ENCODE results near the gene CATSPERD. TPM values are rescaled to one million over a fixed set of nuclear protein-coding genes. Genes with fewer than 3 reads are reported as not detected.

Gene CATSPERD, protein sequence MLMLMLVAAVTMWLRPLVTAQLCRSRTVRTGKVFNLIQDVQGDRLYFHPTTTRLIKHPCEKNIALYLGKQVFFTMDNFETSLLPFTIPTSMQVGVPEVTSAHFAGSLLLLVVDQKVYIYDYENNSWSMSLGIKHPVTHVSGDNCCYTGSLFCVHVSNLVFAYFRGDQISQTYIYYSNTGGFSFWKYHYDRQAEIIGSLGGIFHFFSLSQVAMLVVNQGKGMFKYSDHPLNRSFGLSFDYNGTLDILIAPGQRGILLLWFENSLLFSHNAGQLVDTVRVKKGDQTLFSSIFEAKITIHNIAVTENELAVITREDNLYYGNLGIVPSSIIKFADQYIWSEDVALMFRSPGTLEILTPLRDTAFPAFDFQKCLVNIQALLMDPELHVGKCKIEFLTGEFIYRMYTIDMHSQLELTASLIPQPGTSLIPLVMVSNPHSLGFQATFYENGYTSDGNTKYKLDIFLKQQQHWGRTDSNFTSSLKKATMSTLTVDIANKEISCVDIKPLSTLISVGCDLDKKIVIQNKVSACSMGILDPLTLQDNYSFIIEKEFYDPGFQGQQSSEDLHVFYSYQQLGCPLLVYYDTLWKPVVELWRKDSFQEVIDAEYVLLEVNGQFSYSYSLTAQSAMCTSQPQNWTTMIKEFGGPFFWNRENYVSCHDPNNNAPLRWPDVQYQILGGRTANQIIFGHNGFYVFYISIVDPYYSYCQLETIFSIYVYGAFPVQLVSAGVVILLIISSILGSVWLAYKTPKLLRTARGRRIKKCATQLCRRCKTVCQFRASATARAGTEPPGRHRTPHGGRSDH
- not detected for polyA plus RNA-seq (2013, experiment 1 of 2)
- not detected for polyA plus RNA-seq (2013, experiment 2 of 2)

DNA sequence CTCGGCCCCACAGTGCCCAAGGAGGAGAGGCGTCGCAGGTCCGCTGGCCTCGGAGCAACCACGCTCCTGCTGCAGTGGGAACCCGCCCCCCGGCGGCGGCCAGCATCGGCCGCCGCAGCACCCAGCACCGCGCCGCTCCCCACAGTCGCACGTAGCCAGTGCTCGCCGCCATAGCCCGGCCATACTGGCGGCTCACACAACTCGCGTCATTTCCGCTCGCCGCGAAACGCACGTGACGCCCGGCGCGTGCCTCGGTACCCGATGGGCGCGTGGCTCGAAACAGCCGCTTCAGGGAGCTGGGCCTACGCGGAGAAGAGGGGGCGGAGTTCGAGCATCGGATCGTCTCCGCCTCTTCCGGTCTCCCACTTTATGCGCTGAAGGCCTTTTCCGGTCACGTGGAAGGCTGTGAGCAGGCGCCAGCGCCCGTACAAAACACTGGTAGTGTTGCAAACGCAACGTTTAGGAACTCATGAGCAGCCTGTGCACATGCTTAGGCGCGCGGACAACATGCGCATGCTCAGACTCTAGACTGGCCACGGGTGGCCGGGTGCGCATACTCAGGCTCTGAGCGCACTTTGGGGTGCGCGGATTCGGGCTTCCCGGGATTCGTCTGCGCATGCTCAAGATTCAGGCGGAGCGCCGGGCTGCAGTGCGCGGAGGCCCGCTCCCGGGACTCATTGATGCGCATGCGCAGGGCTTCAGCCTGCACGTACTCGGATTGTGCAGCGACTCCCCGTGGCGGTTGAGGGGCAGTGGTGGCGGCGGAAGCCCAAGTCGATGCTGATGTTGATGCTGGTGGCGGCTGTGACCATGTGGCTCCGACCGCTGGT lies at the start of gene CATSPERD, which contains the start of gene LONP1:
TSS of gene CATSPERD (plus strand) at position 677 of the 830 bp plus-strand sequence. CDS start at position 778, 101 bp downstream.
TSS of gene LONP1 (minus strand) at position 186 of the 830 bp plus-strand sequence. CDS start at position 172, 14 bp downstream.
- H3K4me3 ChIP-seq (ENCODE audit: low read length), result peak within 1 kb of the TSS; percentile 92
- peaks cover 16% of the 10 kb centered on the region for H3K36me3 ChIP-seq (ENCODE audit: insufficient read depth, low read length)
- peak within 1 kb of the TSS; percentile 99 for H3K27ac ChIP-seq (ENCODE audit: low read depth, low read length)
- under 1% methylated on average over 90 of the region's 90 CpGs for WGBS
- 0 out of 2 replicates have a peak, but pooled peaks cover 3% of the 10 kb centered on the region for H3K4me1 ChIP-seq (ENCODE audit: insufficient read depth, low read length)
- H3K9me3 ChIP-seq (ENCODE audit: insufficient read depth, low read depth, low read length), result no peaks in the 10 kb centered on the region
- H3K27me3 ChIP-seq (ENCODE audit: insufficient read depth, low read length), result 0 out of 2 replicates have a peak, but pooled peaks cover 3% of the 10 kb centered on the region
- H3K9ac ChIP-seq (ENCODE audit: low read depth, low read length), result peak within 1 kb of the TSS; percentile 98

DNA sequence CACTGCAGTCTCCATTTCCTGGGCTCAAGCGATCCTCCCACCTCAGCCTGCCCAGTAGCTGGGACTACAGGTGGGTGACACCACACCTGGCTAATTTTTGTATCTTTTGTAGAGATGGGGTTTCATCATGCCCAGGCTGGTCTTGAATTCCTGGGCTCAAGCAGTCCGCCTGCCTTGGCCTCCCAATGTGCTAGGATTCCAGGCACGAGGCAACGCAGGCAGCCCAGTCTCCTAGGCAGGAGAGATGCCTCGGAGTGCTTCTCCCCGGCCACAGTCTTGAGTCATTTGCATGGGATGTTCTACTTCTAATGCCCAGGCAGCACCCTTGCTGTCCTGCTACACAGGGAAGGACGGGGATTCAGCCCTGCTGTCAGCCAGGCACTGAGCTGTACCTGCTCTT lies 48.8 kb upstream of the CATSPERD start:
- Histone ChIP-seq H3K27ac (ENCODE audit: low read depth, low read length) (no peak overlapping the region), H3K4me1 (ENCODE audit: insufficient read depth, low read length) (peaks cover 4% of the 10 kb centered on the region), H3K4me3 (ENCODE audit: low read length) (no peak overlapping the region), H3K36me3 (ENCODE audit: insufficient read depth, low read length) (peaks cover 48% of the 10 kb centered on the region), H3K9ac (ENCODE audit: low read depth, low read length) (no peak overlapping the region), H3K27me3 (ENCODE audit: insufficient read depth, low read length) (no peaks in the 10 kb centered on the region), H3K9me3 (ENCODE audit: insufficient read depth, low read depth, low read length) (no peaks in the 10 kb centered on the region)
- 93% methylated on average over 7 of the region's 7 CpGs for WGBS

DNA sequence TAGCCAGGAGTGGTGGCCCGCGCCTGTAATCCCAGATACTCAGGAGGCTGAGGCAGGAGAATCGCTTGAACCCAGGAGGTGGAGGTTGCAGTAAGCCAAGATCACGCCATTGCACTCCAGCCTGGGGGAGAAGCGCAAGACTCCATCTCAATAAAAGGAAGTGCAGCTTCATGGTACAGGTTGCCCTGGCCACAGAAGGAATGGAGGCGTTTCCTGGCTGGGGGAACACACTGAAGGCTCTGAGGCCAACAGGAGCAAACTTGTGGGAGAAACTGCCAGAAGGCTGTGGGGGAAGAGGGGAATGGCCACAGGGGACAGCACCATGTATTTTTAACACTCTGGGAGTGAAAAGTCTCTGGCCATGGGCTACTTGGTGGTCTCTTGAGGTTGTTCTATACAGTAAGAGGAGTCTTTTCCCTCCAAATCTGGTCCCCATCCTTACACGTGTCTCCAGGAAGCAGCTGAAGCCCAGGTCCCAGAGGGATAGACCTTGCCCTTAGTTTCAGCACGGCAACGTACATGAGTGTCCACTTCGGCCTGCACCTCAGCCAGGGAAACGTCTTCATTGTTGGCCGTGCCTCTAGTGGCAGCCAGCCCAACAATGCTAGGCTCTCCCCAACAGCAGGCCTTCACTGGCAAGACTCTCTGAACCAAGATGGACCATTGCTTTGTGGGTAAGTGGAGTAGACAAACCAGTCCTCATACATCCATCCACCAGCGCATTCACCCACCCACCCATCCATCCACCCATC lies 47.6 kb upstream of the CATSPERD start:
- Histone ChIP-seq H3K4me3 (ENCODE audit: low read length) (no peak overlapping the region), H3K27ac (ENCODE audit: low read depth, low read length) (no peak overlapping the region), H3K9me3 (ENCODE audit: insufficient read depth, low read depth, low read length) (no peaks in the 10 kb centered on the region), H3K27me3 (ENCODE audit: insufficient read depth, low read length) (no peaks in the 10 kb centered on the region), H3K4me1 (ENCODE audit: insufficient read depth, low read length) (peaks cover 3% of the 10 kb centered on the region), H3K36me3 (ENCODE audit: insufficient read depth, low read length) (peaks cover 35% of the 10 kb centered on the region), H3K9ac (ENCODE audit: low read depth, low read length) (no peak overlapping the region)
- 95% methylated on average over 13 of the region's 13 CpGs for WGBS

DNA sequence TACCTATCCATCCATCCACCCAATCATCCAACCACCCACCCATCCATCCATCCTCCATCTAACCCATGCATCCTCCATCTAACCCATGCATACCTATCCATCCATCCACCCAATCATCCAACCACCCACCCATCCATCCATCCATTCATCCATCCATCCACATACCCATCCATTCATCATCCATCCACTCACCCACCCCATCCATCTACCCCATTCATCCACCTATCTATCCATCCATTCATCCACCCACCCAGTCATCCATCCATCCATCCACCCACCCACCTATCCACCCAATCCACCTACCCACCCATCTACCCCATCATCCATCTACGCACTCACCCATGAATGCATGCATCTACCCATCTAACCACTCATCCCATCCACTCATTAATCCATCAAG lies 46.7 kb upstream of the CATSPERD start:
- Histone ChIP-seq H3K4me1 (ENCODE audit: insufficient read depth, low read length) (no peaks in the 10 kb centered on the region; the same call in 1 of the 2 replicates), H3K9ac (ENCODE audit: low read depth, low read length) (no peak overlapping the region), H3K4me3 (ENCODE audit: low read length) (no peak overlapping the region), H3K27ac (ENCODE audit: low read depth, low read length) (no peak overlapping the region), H3K27me3 (ENCODE audit: insufficient read depth, low read length) (no peaks in the 10 kb centered on the region), H3K9me3 (ENCODE audit: insufficient read depth, low read depth, low read length) (no peaks in the 10 kb centered on the region), H3K36me3 (ENCODE audit: insufficient read depth, low read length) (peaks cover 28% of the 10 kb centered on the region)
- WGBS, result 98% methylated on average over 1 of the region's 1 CpG

DNA sequence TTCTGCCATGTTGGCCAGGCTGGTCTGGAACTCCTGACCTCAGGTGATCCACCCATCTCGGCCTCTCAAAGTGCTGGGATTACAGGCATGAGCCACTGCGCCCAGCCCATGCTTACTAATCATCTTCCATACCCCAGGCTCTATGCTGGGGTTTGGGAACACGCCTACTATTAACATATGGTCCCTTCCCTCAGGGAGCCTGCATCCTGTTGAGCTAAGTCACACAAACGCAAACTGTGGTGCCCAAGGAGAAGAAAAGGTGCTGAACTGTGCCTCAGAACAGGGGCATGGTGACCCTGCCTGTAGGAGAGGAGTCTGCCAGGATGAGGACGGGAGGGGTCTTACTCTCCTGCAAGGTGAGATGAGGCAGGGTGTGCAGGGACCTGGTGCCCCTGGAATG lies 45.7 kb upstream of the CATSPERD start:
- 89% methylated on average over 5 of the region's 5 CpGs for WGBS
- Histone ChIP-seq H3K9me3 (ENCODE audit: insufficient read depth, low read depth, low read length) (no peaks in the 10 kb centered on the region), H3K4me3 (ENCODE audit: low read length) (no peak overlapping the region), H3K27ac (ENCODE audit: low read depth, low read length) (no peak overlapping the region), H3K36me3 (ENCODE audit: insufficient read depth, low read length) (peaks cover 18% of the 10 kb centered on the region), H3K4me1 (ENCODE audit: insufficient read depth, low read length) (no peaks in the 10 kb centered on the region; the same call in 1 of the 2 replicates), H3K9ac (ENCODE audit: low read depth, low read length) (peak overlapping the region; percentile 31; the same call in 1 of the 2 replicates), H3K27me3 (ENCODE audit: insufficient read depth, low read length) (no peaks in the 10 kb centered on the region)

DNA sequence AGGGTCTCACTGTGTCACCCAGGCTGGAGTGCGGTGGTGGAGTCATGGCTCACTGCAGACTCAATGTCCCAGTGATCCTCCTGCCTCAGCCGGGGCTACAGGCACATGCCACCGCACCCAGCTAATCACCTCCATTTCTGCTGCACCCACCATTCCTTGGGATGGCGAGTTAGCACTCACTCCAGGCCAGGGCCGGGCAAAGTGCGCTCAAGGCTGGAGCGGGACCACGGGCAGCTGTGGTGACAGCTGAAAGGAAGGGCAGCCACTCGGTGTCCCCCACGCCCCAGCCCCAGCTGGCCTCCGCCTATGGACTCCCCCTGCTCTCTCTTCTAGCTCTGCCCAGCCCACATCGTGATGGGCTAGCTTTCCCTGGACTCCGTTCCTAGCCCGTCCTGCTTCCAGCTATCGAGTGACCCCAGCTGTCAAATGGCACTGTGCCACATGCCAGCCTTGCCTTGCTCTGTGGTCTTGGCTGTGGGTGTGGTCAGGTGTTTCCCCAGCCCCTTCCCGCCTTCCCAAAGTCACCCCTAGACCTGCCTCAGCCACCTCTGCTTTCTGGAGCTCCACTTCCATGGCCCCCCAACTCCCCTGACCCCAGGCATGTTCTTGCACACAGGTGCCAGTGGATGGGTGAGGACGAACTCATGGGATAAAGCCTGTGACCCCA lies 44.2 kb upstream of the CATSPERD start:
- Histone ChIP-seq H3K4me1 (ENCODE audit: insufficient read depth, low read length) (no peaks in the 10 kb centered on the region; the same call in 1 of the 2 replicates), H3K9me3 (ENCODE audit: insufficient read depth, low read depth, low read length) (no peaks in the 10 kb centered on the region), H3K27me3 (ENCODE audit: insufficient read depth, low read length) (no peaks in the 10 kb centered on the region), H3K4me3 (ENCODE audit: low read length) (no peak overlapping the region), H3K36me3 (ENCODE audit: insufficient read depth, low read length) (peaks cover 13% of the 10 kb centered on the region; the same call in 1 of the 2 replicates), H3K9ac (ENCODE audit: low read depth, low read length) (no peak overlapping the region), H3K27ac (ENCODE audit: low read depth, low read length) (no peak overlapping the region)
- 94% methylated on average over 17 of the region's 17 CpGs for WGBS

DNA sequence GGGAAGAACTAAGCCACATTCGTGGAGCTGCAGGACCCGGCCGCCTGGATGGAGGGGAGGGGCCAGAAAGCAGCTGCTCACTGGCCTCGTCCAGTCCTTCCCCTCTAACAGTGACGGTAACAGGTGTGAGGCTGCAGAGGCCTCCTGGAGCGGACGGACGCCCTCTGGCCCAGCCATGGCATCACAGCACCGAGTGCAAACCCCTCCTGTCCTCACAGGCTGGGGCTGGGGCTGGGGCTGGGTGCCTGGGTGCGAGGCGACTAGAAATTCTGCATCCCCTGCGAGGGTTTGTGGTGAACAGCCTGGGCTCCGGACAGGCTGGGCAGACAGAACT lies 43.7 kb upstream of the CATSPERD start:
- Histone ChIP-seq H3K4me3 (ENCODE audit: low read length) (no peak overlapping the region), H3K27ac (ENCODE audit: low read depth, low read length) (no peak overlapping the region), H3K27me3 (ENCODE audit: insufficient read depth, low read length) (no peaks in the 10 kb centered on the region), H3K36me3 (ENCODE audit: insufficient read depth, low read length) (peaks cover 8% of the 10 kb centered on the region; the same call in 1 of the 2 replicates), H3K9me3 (ENCODE audit: insufficient read depth, low read depth, low read length) (no peaks in the 10 kb centered on the region), H3K9ac (ENCODE audit: low read depth, low read length) (no peak overlapping the region), H3K4me1 (ENCODE audit: insufficient read depth, low read length) (no peaks in the 10 kb centered on the region; the same call in 1 of the 2 replicates)
- 90% methylated on average over 13 of the region's 13 CpGs for WGBS

DNA sequence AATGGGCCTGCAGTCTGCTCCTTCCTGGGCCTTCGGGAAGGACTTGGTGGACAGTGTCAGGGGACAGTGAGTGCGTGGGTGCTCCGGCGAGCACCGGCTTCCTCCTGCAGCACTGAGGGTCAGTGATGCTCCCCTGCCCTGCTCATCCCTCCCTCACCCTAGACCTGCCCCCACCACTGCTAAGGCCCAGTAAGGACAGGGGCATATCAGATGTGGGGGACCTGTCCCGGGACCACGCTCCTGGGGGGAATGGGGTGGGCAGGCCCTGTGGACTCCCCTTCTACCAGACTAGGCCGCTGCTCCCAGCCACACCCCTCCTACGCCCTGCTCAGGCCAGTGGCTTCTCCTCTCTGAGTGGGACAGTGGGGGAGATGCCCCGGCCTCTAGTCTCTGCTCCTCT lies 43.3 kb upstream of the CATSPERD start:
- H3K4me1 ChIP-seq (ENCODE audit: insufficient read depth, low read length), result no peaks in the 10 kb centered on the region; the same call in 1 of the 2 replicates
- H3K9ac ChIP-seq (ENCODE audit: low read depth, low read length), result no peak overlapping the region
- no peaks in the 10 kb centered on the region for H3K27me3 ChIP-seq (ENCODE audit: insufficient read depth, low read length)
- no peaks in the 10 kb centered on the region for H3K9me3 ChIP-seq (ENCODE audit: insufficient read depth, low read depth, low read length)
- peaks cover 5% of the 10 kb centered on the region; the same call in 1 of the 2 replicates for H3K36me3 ChIP-seq (ENCODE audit: insufficient read depth, low read length)
- 90% methylated on average over 10 of the region's 10 CpGs for WGBS
- H3K27ac ChIP-seq (ENCODE audit: low read depth, low read length), result no peak overlapping the region
- no peak overlapping the region for H3K4me3 ChIP-seq (ENCODE audit: low read length)

DNA sequence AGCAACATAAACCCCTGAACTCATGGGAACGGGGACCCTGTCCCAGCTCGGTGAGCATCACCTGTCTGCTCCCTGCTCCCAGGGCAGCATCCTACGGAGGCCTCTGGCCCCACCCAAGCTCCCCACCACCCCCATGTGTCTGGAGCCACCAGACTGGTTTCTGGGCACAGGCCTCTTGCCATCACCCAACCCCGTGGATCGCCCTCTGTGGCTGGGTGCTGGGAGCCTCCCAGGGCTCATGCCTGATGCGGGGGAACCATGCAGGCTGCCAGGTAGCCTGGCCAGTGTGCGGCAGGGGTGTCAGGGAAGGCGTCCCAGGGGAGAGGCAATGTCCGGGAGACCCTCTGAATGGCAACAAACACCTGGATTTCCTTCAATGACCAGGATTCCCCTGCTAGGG lies 42.9 kb upstream of the CATSPERD start:
- no peaks in the 10 kb centered on the region for H3K27me3 ChIP-seq (ENCODE audit: insufficient read depth, low read length)
- 93% methylated on average over 9 of the region's 9 CpGs for WGBS
- peaks cover 5% of the 10 kb centered on the region; the same call in 1 of the 2 replicates for H3K36me3 ChIP-seq (ENCODE audit: insufficient read depth, low read length)
- no peak overlapping the region for H3K27ac ChIP-seq (ENCODE audit: low read depth, low read length)
- no peak overlapping the region for H3K9ac ChIP-seq (ENCODE audit: low read depth, low read length)
- no peaks in the 10 kb centered on the region; the same call in 1 of the 2 replicates for H3K4me1 ChIP-seq (ENCODE audit: insufficient read depth, low read length)
- H3K9me3 ChIP-seq (ENCODE audit: insufficient read depth, low read depth, low read length), result no peaks in the 10 kb centered on the region
- no peak overlapping the region for H3K4me3 ChIP-seq (ENCODE audit: low read length)

Data from HUES64 (cell line).